Activated CD8-positive, alpha-beta T cell treated with anti-CD3 and anti-CD28 coated beads for 36 hours (primary cell): ENCODE results near the gene MRPS10. TPM values are rescaled to one million over a fixed set of nuclear protein-coding genes. Genes with fewer than 3 reads are reported as not detected.
"Not testable (repeated sequence)": the region's sequence is repeated elsewhere in the genome, so short reads cannot be mapped to it uniquely, and the experiment has no call there.

Source experiments
- ATAC-seq: fragments of 200-7000 bp; cut with Tn5 transposase; one replicate; pipeline ENCODE4 v1.10.0; 2021; ENCODE audit warnings: mild to moderate bottlenecking, moderate library complexity
- CTCF ChIA-PET: fragments of 350-600 bp; sonication (Branson Sonifier 250); formaldehyde crosslinking; loops from one replicate; lab custom pipeline; 2021; ENCODE audit warnings: antibody characterized with exemption; lab: Charles Lee
- POLR2A ChIA-PET: fragments of 350-600 bp; sonication (Branson Sonifier 250); formaldehyde crosslinking; loops from one replicate; lab custom pipeline; 2021; ENCODE audit warnings: antibody characterized with exemption; lab: Charles Lee
- DNase-seq: peaks from one replicate; pipeline ENCODE4 v3.0.0-alpha.2; 2020
- H3K27ac Mint-ChIP-seq: one replicate; pipeline ENCODE4 v1.8.0; 2021; ENCODE audit warnings: mild to moderate bottlenecking, mixed read lengths
- H3K27me3 Mint-ChIP-seq: one replicate; pipeline ENCODE4 v1.8.0; 2021; ENCODE audit warnings: mixed read lengths
- H3K36me3 Mint-ChIP-seq: one replicate; pipeline ENCODE4 v1.8.0; 2021; ENCODE audit warnings: low read depth, mixed read lengths
- H3K4me1 Mint-ChIP-seq: one replicate; pipeline ENCODE4 v1.8.0; 2021; ENCODE audit warnings: low read depth, mixed read lengths
- H3K4me3 Mint-ChIP-seq: one replicate; pipeline ENCODE4 v1.8.0; 2021; ENCODE audit warnings: mild to moderate bottlenecking, moderate library complexity, mixed read lengths
- H3K9me3 Mint-ChIP-seq: one replicate; pipeline ENCODE4 v1.8.0; 2021; ENCODE audit warnings: mixed read lengths
- intact Hi-C: fragments of 100-400 bp; cut with micrococcal nuclease; formaldehyde crosslinking; loops from one replicate; pipeline ENCODE4 v1.10.0; 2022
- total RNA-seq, 2 experiments: library from RNA; stranded (reverse); gene quantifications; one replicate each; pipeline ENCODE4 v1.2.3, GENCODE V29; 2021
- TF ChIP-seq, protein P1 (sequence below): fragments of 200-600 bp; IDR thresholded peaks from one replicate; pipeline ENCODE4 v1.8.0; 2022; ENCODE audit warnings: antibody characterized with exemption, mild to moderate bottlenecking

Gene MRPS10
- total RNA-seq, 2 experiments from 2014 or later: 36.7 to 38.9 TPM

DNA sequence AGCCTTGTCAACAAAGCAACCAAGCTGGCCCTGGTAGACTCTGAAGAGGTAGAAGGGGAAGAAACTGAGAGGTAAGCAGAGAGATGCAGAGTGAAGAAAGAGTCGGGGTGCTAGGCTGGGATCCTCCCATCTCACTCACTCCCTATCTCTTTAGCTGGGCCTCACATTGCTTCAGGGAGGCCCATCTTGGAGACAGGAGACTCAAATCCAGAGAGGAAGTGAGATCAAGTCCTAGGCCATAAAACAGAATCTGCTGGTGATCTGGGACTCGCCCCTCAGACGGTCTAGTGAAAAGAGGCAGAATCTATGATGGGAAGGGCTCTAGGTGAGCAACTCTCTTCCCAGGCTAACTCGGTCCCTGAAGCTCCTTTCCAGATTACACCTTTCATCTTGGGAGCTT is 22.2 kb downstream of the MRPS10 start:
- H3K4me3 Mint-ChIP-seq: no peak overlapping the region
- no peak overlapping the region for H3K27ac Mint-ChIP-seq
- H3K4me1 Mint-ChIP-seq: peaks cover 5% of the 10 kb centered on the region
- POLR2A ChIA-PET: no interaction called here
- no peak for ATAC-seq
- TF ChIP-seq, protein P1, sequence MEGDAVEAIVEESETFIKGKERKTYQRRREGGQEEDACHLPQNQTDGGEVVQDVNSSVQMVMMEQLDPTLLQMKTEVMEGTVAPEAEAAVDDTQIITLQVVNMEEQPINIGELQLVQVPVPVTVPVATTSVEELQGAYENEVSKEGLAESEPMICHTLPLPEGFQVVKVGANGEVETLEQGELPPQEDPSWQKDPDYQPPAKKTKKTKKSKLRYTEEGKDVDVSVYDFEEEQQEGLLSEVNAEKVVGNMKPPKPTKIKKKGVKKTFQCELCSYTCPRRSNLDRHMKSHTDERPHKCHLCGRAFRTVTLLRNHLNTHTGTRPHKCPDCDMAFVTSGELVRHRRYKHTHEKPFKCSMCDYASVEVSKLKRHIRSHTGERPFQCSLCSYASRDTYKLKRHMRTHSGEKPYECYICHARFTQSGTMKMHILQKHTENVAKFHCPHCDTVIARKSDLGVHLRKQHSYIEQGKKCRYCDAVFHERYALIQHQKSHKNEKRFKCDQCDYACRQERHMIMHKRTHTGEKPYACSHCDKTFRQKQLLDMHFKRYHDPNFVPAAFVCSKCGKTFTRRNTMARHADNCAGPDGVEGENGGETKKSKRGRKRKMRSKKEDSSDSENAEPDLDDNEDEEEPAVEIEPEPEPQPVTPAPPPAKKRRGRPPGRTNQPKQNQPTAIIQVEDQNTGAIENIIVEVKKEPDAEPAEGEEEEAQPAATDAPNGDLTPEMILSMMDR: no peak
- H3K36me3 Mint-ChIP-seq: peaks cover 10% of the 10 kb centered on the region
- H3K27me3 Mint-ChIP-seq: no peaks in the 10 kb centered on the region
- CTCF ChIA-PET: interaction anchor here (0.9 to 2.7 kb wide), 3 partner anchors 59 to 352 kb away, joined by 3 to 9 read pairs (median 4); no protein-coding TSS in a partner anchor
- no peaks in the 10 kb centered on the region for H3K9me3 Mint-ChIP-seq
- no peak for DNase-seq
- intact Hi-C loops: no loop called here

DNA sequence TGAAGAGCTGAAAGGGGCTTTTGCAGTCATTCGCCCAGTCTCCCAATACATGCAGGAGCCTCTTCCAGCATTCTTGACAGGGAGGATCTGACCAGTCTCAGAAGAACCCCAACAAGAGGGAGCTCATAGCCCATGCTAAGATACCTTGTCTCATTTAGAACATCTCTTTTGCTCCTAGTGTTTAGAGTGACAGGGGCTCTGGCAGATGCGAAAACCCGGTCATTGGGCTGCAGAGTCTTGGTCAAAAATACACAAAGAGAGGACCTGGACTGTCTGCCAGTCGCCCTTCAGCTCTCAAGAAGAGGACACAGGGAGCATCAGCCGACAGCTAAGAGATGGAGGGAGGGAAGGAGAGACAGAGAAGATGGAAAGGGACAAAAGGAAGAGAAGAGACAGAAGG is 23.6 kb downstream of the MRPS10 start:
- no peaks in the 10 kb centered on the region for H3K9me3 Mint-ChIP-seq
- DNase-seq: no peak

DNA sequence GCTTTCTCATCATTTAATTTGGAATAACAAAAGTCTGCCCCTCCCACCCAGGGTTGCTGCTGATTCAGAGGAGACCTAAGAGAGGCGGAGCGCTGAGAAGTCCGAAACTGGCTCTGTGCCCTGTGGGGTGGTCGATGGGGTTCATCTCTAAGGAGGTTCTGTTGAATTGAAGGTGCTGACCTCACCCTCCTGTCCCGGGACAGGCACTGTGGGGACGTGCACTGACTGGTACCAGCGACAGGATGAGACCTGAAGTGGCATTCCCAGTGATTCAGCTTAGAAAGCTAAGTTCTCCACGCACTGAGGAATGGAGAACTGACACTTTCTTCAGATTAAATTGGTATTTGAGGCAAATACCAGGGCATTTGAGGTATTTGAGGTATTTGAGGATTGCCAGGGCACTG is 24.2 kb downstream of the MRPS10 start:
- H3K36me3 Mint-ChIP-seq: no peaks in the 10 kb centered on the region
- POLR2A ChIA-PET: interaction anchor here (1.1 to 2.0 kb wide), 2 partner anchors 8 to 89 kb away, joined by 3 to 4 read pairs; no protein-coding TSS in a partner anchor

More for the DNA sequence above, 23.6 kb downstream of the MRPS10 start:
- intact Hi-C loops: no loop called here
- POLR2A ChIA-PET: interaction anchor here (1.1 to 2.0 kb wide), 2 partner anchors 8 to 89 kb away, joined by 3 to 4 read pairs; no protein-coding TSS in a partner anchor
- ATAC-seq: no peak
- Mint-ChIP-seq H3K27me3 (no peaks in the 10 kb centered on the region), H3K27ac (no peak overlapping the region), H3K4me1 (peaks cover 2% of the 10 kb centered on the region), H3K36me3 (no peaks in the 10 kb centered on the region), H3K4me3 (no peak overlapping the region)
- CTCF ChIA-PET: interaction anchor here (1.0 to 2.7 kb wide), 4 partner anchors 9 to 353 kb away, joined by 3 to 9 read pairs (median 4); no protein-coding TSS in a partner anchor
- TF ChIP-seq, protein P1: no peak

DNA sequence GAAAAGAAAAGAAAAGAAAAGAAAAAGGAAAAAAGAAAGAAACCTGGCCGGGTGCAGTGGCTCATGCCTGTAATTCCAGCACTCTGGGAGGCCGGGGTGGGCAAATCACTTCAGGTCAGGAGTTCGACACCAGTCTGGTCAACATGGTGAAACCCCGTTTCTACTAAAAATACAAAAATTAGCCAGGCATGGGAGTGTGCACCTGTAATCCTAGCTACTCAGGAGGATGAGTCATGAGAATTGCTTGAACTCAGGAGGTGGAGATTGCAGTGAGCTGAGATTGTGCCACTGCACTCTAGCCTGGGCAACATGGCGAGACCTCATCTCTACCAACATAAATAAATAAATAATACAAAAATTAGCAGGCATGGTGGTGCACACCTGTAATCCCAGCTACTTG is 25.3 kb downstream of the MRPS10 start:
- H3K4me3 Mint-ChIP-seq, intact Hi-C loops, H3K9me3 Mint-ChIP-seq, CTCF ChIA-PET, H3K27me3 Mint-ChIP-seq, H3K27ac Mint-ChIP-seq, DNase-seq, H3K4me1 Mint-ChIP-seq, ATAC-seq, POLR2A ChIA-PET, H3K36me3 Mint-ChIP-seq: not testable (repeated sequence)

More for the DNA sequence above, 24.2 kb downstream of the MRPS10 start:
- H3K27ac Mint-ChIP-seq: no peak overlapping the region
- DNase-seq (no peak), ATAC-seq (no peak)
- TF ChIP-seq, protein P1: no peak
- no peaks in the 10 kb centered on the region for H3K9me3 Mint-ChIP-seq
- H3K27me3 Mint-ChIP-seq: no peaks in the 10 kb centered on the region
- H3K4me1 Mint-ChIP-seq: peaks cover 2% of the 10 kb centered on the region
- CTCF ChIA-PET: interaction anchor here (1.4 to 2.7 kb wide), 2 partner anchors 10 to 354 kb away, joined by 4 to 9 read pairs; no protein-coding TSS in a partner anchor
- intact Hi-C loops: no loop called here
- H3K4me3 Mint-ChIP-seq: no peak overlapping the region

DNA sequence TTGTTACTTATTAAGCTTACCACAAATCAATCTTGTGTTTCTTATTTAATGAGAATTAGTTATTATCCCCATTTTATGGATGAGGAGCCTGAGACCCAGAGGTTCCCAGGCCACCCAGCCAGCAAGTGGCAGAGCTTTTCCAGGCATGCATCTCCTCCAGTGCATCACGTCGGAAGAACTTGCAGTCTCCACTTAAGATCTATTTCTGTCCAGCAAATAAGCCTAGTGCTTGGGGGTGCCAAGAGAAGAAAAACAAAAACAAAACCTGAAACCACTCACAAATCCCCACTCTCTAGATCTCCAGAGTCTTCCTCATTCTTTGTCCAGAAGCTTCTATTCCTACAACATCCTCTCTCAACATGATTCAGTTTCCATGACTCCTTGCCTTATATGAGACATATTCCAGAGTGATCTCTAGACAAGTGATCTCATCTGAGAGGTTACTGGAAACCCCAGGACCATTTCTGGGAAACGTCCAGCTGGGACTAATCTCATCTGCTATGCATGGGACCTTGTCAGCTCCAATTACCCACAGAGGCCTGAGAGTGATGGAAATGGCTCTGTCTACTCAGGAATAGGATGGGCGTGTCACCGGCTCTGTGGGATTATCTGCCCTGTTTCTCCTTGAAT is 27.0 kb downstream of the MRPS10 start:
- H3K4me3 Mint-ChIP-seq: no peak overlapping the region
- no peaks in the 10 kb centered on the region for H3K36me3 Mint-ChIP-seq
- intact Hi-C loops: no loop called here
- H3K27me3 Mint-ChIP-seq: no peaks in the 10 kb centered on the region
- H3K4me1 Mint-ChIP-seq: no peaks in the 10 kb centered on the region
- ChIA-PET CTCF (interaction anchor here (1.1 to 1.5 kb wide), 3 partner anchors 24 to 414 kb away, joined by 3 to 4 read pairs (median 3); no protein-coding TSS in a partner anchor), POLR2A (no interaction called here)
- no peak for ATAC-seq
- no peaks in the 10 kb centered on the region for H3K9me3 Mint-ChIP-seq
- TF ChIP-seq, protein P1: no peak
- H3K27ac Mint-ChIP-seq: no peak overlapping the region
- DNase-seq: no peak
